Measurements from ENCODE around the gene RMND1. TPM values are rescaled to one million over a fixed set of nuclear protein-coding genes. Genes with fewer than 3 reads are reported as not detected.

Gene RMND1
- total RNA-seq, 2 donors from 2014 or later = 20.7 to 21.2 TPM

DNA sequence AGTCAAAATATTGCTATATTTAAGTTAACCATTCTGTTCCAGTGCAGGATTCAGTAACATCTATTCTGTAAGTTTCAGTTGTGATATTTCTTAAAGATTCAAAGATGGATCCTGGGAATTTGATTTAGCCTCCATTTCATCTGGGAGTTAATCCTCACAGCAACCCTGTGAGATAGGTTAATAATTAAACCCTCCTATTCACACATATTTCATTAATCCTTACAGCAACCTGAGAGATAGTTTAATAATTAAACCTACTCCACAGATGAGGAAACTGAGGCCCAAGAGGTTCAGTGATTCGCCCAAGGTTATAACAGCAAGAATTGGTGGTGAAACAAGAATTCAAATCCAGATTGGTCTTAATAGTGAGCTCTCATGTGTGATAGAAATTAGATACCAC is 49.7 kb downstream of the RMND1 start:
- ATAC-seq (ENCODE audit: insufficient number of reproducible peaks, low FRiP score, low read depth) = no peak
- H3K36me3 ChIP-seq = no peaks in the 10 kb centered on the region
- TF ChIP-seq, protein P1, sequence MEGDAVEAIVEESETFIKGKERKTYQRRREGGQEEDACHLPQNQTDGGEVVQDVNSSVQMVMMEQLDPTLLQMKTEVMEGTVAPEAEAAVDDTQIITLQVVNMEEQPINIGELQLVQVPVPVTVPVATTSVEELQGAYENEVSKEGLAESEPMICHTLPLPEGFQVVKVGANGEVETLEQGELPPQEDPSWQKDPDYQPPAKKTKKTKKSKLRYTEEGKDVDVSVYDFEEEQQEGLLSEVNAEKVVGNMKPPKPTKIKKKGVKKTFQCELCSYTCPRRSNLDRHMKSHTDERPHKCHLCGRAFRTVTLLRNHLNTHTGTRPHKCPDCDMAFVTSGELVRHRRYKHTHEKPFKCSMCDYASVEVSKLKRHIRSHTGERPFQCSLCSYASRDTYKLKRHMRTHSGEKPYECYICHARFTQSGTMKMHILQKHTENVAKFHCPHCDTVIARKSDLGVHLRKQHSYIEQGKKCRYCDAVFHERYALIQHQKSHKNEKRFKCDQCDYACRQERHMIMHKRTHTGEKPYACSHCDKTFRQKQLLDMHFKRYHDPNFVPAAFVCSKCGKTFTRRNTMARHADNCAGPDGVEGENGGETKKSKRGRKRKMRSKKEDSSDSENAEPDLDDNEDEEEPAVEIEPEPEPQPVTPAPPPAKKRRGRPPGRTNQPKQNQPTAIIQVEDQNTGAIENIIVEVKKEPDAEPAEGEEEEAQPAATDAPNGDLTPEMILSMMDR (IDR thresholded peaks at IDR 0.05) = no peak

DNA sequence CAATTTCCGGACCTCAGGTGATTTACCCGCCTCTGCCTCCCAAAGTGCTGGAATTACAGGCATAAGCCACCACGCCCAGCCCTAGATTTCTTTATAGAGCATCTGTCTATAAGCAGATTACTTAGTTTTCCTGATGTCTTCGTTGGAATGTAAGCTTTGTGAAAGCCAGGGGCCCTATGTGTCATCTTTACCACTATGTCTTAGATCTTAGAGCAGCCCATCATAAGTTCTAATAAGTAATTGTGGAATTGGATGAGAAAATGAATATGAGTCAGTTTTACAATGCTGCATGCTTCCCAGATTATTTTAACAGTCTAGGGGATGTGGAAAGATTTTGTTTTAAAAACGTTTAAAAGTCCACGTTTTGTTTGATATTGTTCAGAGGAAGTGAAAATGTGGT is 51.5 kb downstream of the RMND1 start:
- TF ChIP-seq, protein P1 (IDR thresholded peaks at IDR 0.05) = no peak
- no peaks in the 10 kb centered on the region for H3K36me3 ChIP-seq
- no peak for DNase-seq (ENCODE audit: low spot score)

More for the DNA sequence above, 49.7 kb downstream of the RMND1 start:
- peaks cover 11 to 26% of the 10 kb centered on the region in 2 donors for H3K4me1 ChIP-seq (ENCODE audit: control insufficient read depth in 1 of 2, low read depth in 2 of 2)
- DNase-seq (ENCODE audit: low spot score) = no peak
- no peak overlapping the region for H3K27ac ChIP-seq
- H3K27me3 ChIP-seq (replicated peaks; ENCODE audit: insufficient read depth) = no peaks in the 10 kb centered on the region
- no peaks in the 10 kb centered on the region for H3K9me3 ChIP-seq
- H3K4me3 ChIP-seq = no peak overlapping the region

DNA sequence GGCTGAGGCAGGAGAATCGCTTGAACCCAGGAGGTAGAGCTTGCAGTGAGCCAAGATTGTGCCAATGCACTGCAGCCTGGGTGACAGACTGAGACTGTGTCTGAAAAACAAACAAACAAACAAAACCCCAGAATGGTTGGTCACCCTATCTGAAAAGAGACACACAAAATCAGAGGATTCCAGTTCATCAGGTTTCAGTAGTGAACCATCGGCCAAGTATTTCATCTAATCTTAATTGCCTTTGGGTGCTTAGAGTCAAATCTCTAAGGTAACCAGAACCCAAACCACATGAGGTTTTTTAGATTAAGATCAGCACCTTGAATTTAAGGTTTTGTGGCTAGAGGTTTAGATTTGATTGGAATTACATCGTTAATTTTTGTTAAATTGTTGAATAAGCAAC is 52.2 kb downstream of the RMND1 start:
- H3K4me3 ChIP-seq = no peak overlapping the region
- H3K9me3 ChIP-seq = no peaks in the 10 kb centered on the region
- no peaks in the 10 kb centered on the region for H3K36me3 ChIP-seq
- DNase-seq (ENCODE audit: low spot score) (no peak), ATAC-seq (ENCODE audit: insufficient number of reproducible peaks, low FRiP score, low read depth) (no peak)
- H3K27ac ChIP-seq = no peak overlapping the region
- TF ChIP-seq, protein P1 (IDR thresholded peaks at IDR 0.05) = no peak
- peaks cover 18 to 33% of the 10 kb centered on the region in 2 donors for H3K4me1 ChIP-seq (ENCODE audit: control insufficient read depth in 1 of 2, low read depth in 2 of 2)
- no peaks in the 10 kb centered on the region for H3K27me3 ChIP-seq (replicated peaks; ENCODE audit: insufficient read depth)

More for the DNA sequence above, 51.5 kb downstream of the RMND1 start:
- no peaks in the 10 kb centered on the region for H3K9me3 ChIP-seq
- peaks cover 14 to 29% of the 10 kb centered on the region in 2 donors for H3K4me1 ChIP-seq (ENCODE audit: control insufficient read depth in 1 of 2, low read depth in 2 of 2)
- H3K27me3 ChIP-seq (replicated peaks; ENCODE audit: insufficient read depth) = no peaks in the 10 kb centered on the region
- H3K27ac ChIP-seq = no peak overlapping the region
- no peak overlapping the region for H3K4me3 ChIP-seq
- ATAC-seq (ENCODE audit: insufficient number of reproducible peaks, low FRiP score, low read depth) = no peak

DNA sequence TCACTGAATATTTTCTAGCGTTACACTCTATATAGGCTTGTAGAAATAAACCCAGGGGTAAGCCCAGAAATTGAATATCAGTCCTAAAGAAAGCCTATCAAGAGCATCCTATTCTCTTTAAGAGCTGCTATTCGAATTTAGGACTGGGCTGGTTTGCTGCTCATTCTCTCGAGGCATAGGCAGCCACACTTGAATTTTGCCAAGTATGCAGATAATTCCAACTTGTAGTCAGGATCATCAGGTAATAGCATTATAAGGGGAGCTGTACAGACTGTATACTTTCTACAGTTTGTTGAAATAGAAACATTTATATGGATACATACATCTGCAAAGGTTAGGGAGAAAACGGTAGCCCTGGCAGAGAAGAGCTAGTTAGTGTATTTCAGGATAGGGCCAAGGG is 58.5 kb downstream of the RMND1 start:
- no peak for ATAC-seq (ENCODE audit: insufficient number of reproducible peaks, low FRiP score, low read depth)
- H3K27ac ChIP-seq = no peak overlapping the region

DNA sequence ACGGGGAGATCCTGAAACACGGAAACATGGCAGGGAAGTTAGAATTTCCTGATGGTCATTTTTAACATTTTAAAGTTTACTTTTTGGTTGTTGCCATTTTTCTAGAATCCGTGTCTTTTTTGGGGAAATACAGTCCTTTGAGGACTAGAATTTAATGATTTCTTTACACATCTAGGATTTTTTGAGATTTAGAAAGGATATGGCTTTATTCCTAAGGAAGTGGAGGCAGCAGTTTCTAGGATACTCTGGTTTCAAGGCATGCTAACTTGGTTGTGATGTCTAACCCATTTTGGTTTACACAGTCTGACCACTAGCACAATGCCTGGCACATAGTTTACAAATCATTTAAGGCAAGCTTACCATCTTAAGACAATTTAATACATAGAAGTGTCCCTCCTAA is 59.5 kb downstream of the RMND1 start:
- H3K27ac ChIP-seq = peak overlapping the region; percentile 59 to 97
- H3K36me3 ChIP-seq = no peaks in the 10 kb centered on the region
- DNase-seq (ENCODE audit: low spot score) = no peak
- H3K27me3 ChIP-seq (replicated peaks; ENCODE audit: insufficient read depth) = no peaks in the 10 kb centered on the region
- TF ChIP-seq, protein P1 (IDR thresholded peaks at IDR 0.05) = no peak
- peak overlapping the region; percentile 85 for H3K4me3 ChIP-seq
- H3K9me3 ChIP-seq = no peaks in the 10 kb centered on the region
- no peak for ATAC-seq (ENCODE audit: insufficient number of reproducible peaks, low FRiP score, low read depth)
- H3K4me1 ChIP-seq (ENCODE audit: control insufficient read depth in 1 of 2, low read depth in 2 of 2) = peaks cover 35 to 60% of the 10 kb centered on the region in 2 donors

More for the DNA sequence above, 58.5 kb downstream of the RMND1 start:
- Histone ChIP-seq H3K27me3 (replicated peaks; ENCODE audit: insufficient read depth) (no peaks in the 10 kb centered on the region), H3K4me3 (no peak overlapping the region), H3K9me3 (no peaks in the 10 kb centered on the region), H3K36me3 (no peaks in the 10 kb centered on the region), H3K4me1 (ENCODE audit: control insufficient read depth in 1 of 2, low read depth in 2 of 2) (peaks cover 35 to 53% of the 10 kb centered on the region in 2 donors)
- TF ChIP-seq, protein P1 (IDR thresholded peaks at IDR 0.05) = no peak
- no peak for DNase-seq (ENCODE audit: low spot score)

All from thoracic aorta (tissue), 2 donors.